GM12864 (cell line): Measurements from ENCODE around the gene C1orf105.

Experiments
- DNase-seq: peaks from one replicate; pipeline ENCODE4 v3.0.0-alpha.2; 2011; ENCODE audit warnings: low read depth
- H3K4me3 ChIP-seq: 2 replicates; pipeline ENCODE4 v1.5.1; 2011; ENCODE audit warnings: mild to moderate bottlenecking, low read depth, low read length, control low read depth
- TF ChIP-seq, protein P1 (sequence below): IDR thresholded peaks from 2 replicates; pipeline ENCODE4 v1.5.1; 2011; ENCODE audit warnings: low read depth, mild to moderate bottlenecking, moderate library complexity, low read length, control low read depth, inconsistent platforms; ENCODE audit errors: missing control alignments

C1orf105 gene

DNA sequence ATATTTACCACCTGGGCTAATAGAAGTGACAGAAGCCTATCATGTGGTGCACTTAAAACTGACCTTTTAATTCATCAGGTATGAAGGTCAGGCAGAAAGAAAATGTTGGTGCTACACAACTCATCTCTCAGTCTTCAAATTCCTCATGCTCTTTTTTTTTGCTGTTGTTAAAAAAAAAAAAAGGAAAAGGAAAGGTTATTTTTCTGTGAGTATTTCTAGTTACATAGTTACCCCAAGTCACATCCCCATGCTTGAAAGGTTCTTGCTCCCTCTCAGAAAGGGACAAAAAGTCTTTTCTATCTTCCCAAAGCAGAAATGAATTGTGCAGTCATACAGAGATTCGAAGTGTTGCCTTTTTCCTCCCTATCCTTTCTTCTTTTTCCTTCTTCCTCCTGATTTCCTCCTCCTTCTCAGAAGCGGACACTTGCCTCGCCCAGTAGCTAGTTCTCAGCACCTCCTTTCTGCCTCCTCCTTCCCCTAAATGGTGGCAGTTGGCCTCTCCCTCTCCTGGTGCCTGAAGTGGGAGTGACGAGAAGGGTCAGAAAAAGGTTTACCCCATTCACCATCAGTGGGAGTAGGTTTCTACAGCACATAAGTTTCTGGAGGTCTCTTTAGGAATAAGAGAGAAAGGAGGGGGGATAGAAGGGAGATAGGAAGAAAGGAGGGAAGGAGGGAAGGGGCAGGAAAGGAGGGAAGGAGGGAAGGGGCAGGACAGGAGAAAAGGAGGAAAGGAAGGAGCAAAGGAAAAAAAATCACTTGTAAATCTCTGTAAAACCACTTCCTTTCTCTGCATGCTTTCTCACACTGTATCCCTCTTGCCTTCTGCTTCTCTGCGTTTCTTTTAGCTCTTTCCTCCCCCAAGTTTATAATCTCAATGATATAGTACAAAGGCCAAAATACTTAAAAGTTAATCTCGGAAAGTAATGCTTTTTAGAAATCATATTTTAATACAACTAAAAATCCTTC lies 20.4 kb upstream of the C1orf105 start:
- TF ChIP-seq, protein P1, sequence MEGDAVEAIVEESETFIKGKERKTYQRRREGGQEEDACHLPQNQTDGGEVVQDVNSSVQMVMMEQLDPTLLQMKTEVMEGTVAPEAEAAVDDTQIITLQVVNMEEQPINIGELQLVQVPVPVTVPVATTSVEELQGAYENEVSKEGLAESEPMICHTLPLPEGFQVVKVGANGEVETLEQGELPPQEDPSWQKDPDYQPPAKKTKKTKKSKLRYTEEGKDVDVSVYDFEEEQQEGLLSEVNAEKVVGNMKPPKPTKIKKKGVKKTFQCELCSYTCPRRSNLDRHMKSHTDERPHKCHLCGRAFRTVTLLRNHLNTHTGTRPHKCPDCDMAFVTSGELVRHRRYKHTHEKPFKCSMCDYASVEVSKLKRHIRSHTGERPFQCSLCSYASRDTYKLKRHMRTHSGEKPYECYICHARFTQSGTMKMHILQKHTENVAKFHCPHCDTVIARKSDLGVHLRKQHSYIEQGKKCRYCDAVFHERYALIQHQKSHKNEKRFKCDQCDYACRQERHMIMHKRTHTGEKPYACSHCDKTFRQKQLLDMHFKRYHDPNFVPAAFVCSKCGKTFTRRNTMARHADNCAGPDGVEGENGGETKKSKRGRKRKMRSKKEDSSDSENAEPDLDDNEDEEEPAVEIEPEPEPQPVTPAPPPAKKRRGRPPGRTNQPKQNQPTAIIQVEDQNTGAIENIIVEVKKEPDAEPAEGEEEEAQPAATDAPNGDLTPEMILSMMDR: no peak
- DNase-seq: no peak
- no peak overlapping the region for H3K4me3 ChIP-seq

DNA sequence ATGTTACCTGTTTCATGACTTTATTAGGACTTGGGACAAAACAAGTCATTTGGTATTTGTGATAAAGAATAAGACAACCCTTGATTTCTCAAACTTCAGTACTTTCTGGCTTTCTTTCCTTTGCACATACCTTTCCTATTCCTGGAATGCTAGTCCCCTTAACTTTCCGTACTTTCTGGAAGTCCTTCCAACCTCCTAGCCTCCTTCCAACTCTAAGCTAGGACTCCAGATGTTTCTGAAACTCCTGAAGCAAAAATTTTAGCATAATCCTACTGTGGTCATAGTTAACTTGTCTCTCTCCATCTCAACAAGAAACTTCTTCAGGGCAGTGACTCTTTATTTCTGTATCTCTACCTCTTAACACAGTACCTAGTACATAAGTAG lies 19.8 kb upstream of the C1orf105 start:
- DNase-seq: no peak
- TF ChIP-seq, protein P1: no peak
- H3K4me3 ChIP-seq: no peak overlapping the region

DNA sequence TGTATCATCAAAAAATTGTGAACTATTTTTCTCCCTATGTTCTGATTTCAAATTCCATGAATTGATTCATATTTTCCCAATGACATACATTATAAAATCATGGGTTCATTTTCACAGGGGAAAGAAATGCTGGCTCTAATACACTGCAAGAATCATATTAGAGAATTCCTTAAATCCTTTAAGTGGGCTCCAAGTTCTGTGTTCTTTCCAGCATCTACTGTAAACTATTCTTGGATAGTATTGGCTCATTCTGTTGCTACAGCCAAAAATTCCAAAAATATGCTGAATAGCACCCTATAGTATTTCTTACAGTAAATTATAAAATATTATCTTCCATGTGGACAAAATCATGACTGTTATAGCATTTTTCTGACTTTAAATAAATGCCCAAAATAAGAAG lies 19.0 kb upstream of the C1orf105 start:
- no peak for DNase-seq
- H3K4me3 ChIP-seq: no peak overlapping the region
- TF ChIP-seq, protein P1: no peak

- DNase-seq: no peak
- TF ChIP-seq, protein P1: no peak
- no peak overlapping the region for H3K4me3 ChIP-seq
Measured at GRCh38 chr1:172401892-172402291, 18.6 kb upstream of the C1orf105 start.

DNA sequence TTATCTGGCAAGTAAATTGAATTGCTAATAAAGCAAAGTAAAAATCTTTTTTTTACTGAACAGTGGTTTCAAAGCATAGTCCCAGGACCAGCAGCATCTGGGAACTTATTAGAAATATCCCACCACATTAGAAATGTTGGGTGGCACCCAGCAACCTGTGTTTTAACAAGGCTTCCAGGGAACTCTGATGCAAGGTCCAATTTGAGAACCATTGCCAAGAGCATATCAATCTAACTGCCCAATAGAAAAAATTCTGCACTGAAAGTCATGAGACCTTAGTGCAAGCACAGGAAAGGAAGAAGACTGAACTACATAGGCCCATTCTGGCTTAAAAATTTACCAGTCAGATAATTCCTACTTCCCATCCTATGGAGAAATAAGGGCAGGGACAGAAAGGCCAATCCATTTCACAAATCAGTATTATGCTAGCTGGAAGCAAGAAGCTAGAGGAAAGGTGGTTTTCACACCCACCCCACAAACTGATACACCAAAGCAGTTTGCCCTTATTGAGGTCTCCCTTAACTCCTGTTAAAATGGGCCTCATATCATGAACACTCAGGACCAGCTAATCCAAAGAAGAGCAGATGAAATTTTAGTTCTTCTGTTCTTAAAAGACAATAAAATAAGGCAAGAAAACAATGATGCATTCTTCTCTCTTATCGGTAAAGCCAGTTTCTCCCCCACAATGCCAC lies 17.5 kb upstream of the C1orf105 start:
- no peak for DNase-seq
- no peak overlapping the region for H3K4me3 ChIP-seq
- TF ChIP-seq, protein P1: no peak

DNA sequence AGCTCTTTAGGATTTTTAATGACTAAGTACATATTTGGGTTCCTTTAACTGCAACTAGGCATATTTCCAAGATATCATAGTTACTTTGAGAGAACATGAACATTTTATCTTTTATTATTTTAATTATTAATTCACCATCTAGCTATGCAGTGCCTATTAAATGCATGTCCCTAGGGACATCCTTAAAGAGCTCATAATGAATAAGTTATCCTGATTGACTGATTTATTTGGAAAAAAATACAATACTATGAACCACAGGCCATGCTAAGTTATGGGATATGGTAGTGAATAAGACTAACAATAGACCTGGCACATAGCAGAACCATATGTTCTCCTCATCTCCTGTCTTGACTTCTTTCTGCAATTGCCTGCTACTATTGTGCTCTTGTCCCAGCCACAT lies 16.4 kb upstream of the C1orf105 start:
- no peak for DNase-seq
- no peak overlapping the region for H3K4me3 ChIP-seq
- TF ChIP-seq, protein P1: no peak
